Measurements from ENCODE around the gene PI4KA.
"Not testable (repeated sequence)": the region's sequence is repeated elsewhere in the genome, so short reads cannot be mapped to it uniquely, and the experiment has no call there.

PI4KA gene

DNA sequence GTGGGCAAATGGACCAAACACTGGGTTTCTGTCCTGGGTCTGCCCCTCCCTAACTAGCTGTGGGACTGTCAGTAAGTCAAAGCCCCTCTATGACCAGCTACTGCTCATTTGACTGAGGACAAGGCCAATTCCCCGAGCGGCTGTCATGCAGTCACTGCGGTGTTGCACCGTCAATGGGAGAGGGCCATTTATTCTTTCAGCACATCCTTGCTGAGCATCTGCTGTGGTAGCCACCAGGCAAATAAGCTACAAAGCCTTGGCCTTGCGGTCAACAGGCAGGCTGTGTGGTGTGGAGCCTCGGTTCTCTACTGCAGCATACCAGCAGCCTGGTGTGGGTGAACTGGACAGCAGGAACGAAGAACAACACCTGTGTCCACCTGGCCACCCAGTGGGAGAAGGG lies 110.5 kb downstream of the PI4KA start:
- DNase-seq (ENCODE audit: low read depth), result no peak

DNA sequence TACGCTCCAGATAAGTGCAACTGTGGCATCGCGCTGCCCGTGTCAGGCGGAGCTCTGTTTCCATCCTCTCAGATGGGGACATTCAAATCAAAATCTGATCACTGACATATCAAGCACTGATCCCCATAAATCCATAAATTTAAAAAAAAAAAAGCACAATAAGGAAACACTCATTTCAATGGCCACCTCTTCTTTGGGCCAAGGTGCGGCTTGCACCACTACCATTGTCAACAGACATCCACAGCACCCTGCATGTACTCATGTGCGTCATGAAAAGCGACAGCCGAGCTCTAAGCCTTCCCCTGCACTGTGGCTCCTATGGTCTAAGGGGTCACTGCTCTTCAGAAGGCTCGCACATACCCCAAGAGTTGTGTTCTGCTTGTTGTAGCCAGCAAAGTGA lies 111.4 kb downstream of the PI4KA start:
- DNase-seq (ENCODE audit: low read depth), result no peak

DNA sequence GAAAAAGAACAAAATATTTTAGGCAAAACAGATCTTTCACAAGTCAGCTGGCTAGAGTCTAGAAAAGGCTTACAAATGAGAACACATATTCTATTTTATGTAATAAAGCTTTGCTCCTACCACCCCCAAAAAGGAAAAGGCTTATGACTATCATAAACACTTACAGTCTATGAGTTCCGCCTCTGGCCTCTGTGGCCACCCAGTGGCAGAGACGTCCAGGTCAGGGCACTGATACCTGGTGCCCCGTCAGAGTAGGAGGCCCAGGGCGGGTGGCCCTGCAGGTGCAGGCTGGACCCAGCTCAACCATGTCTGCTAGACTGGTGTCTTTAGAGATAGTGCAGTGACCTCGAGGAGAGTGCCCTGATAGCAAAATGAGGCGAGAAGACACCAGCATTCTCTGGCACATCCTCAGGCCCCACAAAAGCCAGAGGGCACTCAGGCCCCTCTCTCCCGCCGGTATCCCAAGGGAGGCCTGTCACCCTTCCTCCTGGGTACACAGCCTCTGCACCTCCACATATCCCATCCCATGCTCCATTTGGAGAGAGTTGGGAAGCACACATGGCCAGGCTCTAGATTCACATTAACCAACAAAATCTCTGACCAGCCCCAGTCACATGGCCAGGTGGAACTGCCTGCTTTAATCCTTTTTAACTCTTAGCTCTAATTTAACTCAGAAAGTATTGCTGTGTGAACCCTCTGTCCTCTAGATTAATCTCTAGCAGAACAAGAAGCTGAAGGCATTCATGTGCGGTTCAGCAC lies 112.0 kb downstream of the PI4KA start:
- no peak for DNase-seq (ENCODE audit: low read depth)

DNA sequence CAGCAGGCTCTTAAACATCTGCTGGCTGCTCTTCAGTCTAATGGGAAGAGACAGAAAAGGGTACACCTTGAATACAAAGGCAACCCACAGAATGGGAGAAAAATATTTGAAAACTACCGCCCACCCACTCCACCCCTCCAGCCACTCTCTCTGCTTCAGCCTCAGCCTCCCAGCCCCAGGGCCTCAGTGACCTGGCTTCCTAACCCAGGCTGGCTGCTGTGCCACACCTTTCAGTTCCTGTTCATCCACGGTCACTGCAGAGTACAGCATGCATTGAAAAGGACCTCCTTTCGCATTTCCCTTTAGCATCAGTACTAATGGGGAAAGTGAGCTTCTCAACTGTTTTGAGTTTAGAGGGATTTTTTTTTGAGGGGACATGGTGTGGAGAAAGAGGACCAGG lies 113.5 kb downstream of the PI4KA start:
- DNase-seq (ENCODE audit: low read depth), result no peak

DNA sequence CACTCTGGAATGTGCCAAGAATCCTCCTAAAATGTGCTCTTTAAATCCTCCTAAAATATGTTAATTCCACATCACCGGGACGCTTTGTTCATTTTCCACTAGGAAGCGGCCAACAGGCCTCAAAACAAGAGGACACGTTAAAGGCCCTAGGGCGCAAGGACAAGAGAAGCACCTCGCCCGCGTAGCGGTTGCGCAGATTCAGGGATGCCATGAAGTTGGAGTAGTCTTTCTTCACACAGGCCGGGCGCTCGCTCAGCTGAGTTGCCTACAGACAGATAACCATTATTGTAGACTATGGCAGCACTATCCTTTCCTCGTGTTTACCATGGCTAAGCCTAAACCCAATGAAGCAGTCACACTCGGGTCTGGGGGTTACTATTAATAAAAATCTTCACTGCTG lies 114.2 kb downstream of the PI4KA start:
- no peak for DNase-seq (ENCODE audit: low read depth)

- DNase-seq (ENCODE audit: low read depth), result no peak
Observed at GRCh38 chr22:20742764-20743163, 115.8 kb downstream of the PI4KA start.

DNA sequence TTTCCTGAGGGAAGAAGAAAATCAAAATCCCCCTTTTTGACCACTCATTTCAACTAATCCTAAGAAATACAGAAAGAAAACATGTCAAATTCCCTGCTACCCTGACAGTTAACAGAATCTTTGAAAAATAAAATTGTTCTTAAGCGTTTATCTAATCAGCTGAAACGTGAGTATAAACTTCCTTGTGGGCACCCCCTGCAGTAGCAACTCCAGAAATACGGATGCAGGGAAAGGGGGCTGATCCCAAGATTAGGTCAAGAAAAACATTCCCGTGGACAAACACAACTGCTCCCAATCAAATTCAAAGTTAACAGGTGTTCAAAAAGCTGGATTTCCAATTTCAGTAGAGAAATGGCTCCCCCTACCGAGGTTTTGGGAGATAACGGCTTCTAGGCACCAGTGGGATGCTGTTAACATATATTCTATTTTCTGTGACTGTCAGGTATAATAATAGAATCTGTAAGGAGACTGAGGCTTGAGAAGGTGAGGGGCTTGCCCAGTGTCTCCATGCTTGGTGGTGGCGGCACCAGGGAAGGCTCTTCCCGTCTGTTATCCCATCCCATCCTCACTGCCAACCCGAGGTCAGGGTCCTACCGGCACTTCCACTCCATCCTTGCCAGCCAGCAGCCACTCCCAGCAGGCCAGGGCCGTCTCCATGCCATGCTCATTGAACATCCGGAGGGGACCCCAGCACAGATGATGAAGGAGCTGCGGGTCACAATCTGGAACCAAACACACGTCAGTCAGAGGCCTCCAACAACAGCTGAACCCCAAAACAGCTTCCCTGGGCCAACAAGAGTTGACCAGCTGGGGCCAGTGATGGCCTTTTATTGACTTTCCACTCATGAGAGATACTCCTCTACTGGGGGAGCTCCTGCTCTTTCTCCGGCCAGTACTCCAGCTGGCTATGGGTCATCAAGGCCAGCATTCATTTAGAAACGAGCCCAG lies 116.7 kb downstream of the PI4KA start:
- no peak for DNase-seq (ENCODE audit: low read depth)

DNA sequence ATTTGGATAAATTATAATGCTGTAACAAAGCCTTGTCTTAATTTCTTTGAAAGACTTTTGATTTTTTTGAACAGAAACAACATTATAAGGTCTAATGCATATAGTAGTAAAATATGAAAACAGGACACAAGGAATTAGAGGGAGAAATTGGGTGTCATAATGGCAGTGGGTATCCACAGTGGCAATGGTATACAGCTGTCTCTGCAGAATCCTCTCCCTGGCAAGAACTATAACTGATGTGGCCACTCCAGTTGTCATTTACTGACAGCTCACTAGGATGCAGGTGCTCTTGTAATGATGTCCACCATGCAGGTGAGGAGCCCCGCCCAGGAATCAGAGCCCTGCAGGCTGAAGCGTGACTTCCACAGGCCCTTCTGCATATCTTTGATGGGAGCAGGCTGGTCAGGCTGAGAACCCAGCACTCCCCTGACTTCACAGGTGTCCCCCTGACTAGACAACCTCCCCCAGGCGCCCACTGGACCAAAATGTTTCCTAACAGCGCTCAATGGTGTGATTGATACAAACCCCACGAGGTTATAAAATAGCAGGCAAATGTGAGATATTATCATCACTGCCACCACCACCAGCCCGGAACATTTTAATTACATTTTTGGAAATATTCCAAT lies 117.5 kb downstream of the PI4KA start:
- DNase-seq (ENCODE audit: low read depth), result no peak

- no peak for DNase-seq (ENCODE audit: low read depth)
Observed at GRCh38 chr22:20740222-20740951, 118.2 kb downstream of the PI4KA start.

- no peak for DNase-seq (ENCODE audit: low read depth)
Observed at GRCh38 chr22:20738394-20739089, 120.1 kb downstream of the PI4KA start.

DNA sequence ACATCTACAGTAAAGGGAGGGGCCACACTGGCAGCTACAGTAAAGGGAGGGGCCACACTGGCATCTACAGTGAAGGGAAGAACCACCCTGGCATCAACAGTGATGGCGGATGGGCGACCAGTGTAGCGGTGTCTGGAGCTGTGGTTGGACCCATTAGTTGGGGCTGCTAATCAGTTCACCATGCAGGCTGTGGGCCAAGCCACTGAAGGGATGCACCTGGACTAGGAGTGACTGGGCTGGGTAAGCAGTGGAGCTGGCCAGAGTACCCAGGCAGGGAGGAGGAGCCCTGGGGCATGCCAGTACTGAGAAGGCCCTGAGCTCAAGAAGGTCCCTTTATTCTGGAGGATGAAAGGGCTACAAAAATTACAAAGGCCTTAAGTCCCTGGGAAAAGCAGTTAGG lies 121.7 kb downstream of the PI4KA start:
- DNase-seq (ENCODE audit: low read depth), result not testable (repeated sequence)

DNA sequence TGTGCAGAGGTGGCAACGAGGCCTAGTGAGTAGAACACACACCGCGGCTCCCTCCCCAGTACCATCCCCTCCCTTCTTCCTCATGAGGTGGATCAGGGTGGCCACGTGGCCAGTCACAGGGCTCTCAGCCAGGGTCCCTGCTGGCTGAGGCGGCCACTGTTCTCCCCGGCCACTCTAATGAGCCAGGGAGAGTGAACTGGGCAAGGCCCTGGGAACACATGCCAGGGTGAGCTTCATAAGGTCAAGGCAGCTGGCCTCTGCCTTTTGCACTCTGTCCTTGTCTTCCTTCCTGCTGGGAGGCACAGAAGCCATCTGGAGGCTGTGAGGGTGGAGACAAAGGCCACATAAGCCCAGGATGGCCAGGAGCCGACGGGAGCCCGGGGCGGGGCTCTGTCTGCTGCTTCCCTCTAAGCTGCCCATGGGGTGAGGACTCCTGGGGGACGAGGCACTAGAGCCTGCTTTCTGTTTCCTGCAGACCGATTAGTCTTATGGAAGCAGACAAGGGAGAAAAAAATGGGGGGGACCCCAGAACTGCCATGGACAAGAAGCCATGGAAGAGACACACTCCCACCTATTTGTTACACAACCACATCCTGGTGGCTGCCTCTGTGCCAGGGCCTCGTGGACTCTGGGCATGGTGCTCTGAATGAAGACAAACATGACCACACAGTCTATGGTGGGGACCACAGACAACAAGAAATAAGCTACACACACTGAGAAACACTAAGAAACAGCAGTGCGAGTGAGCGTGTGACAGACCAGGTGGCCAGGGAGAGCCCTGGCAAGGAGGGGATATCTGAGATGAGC lies 123.1 kb downstream of the PI4KA start:
- not testable (repeated sequence) for DNase-seq (ENCODE audit: low read depth)

DNA sequence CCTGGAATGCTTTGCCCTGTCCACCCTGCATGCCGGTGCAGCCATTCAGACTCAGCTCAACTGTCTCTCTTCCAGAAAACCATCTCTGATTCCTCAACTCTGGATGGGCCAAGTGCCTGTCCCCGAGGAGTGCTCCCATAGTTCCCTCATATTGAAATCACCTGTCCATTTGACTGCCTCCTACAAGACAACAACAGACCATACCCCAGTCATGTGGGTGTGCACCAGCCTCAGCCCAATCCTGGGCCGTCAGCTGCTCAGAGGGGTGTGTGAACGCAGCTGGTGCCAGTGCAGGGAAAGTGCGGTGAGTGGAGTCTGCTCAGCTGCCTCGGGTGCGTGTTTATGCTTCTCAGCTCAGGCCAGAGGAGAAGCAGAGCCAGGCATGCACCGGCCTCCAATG lies 126.2 kb downstream of the PI4KA start:
- not testable (repeated sequence) for DNase-seq (ENCODE audit: low read depth)

GRCh38 chr22:20729194-20729593 lies 129.4 kb downstream of the PI4KA start:
- DNase-seq (ENCODE audit: low read depth), result no peak

DNA sequence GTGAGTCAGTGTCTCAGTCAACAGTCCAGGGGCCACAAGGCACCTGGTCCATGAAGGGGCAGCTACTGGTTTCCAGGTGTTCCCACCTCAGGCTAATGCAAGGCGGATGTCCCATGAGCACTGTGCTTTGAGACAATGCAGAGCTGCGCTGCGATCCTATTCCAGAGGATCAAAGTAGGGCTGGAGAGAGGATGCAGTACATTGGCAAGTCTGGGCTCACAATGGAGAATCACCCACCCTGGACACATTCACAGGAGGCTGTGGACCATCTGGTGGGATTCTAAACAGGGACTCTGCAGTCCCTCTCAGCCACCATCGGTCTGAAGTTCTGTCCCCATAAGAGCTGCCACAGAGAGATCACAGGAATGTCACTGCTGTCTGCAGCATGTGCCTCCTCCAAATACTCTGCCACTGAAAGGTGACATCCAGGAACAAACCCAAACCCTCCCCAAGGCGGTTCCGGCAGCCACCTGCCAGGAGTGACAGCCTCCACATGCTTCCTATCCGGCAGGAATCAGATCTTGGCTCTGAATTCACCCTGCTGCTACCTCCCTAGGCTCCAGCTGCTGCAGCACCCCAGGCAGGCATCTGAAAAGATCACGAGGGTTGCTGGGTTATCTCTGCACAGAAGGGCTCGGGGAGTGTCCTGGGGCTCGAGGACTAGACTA lies 130.0 kb downstream of the PI4KA start:
- DNase-seq (ENCODE audit: low read depth), result no peak

DNA sequence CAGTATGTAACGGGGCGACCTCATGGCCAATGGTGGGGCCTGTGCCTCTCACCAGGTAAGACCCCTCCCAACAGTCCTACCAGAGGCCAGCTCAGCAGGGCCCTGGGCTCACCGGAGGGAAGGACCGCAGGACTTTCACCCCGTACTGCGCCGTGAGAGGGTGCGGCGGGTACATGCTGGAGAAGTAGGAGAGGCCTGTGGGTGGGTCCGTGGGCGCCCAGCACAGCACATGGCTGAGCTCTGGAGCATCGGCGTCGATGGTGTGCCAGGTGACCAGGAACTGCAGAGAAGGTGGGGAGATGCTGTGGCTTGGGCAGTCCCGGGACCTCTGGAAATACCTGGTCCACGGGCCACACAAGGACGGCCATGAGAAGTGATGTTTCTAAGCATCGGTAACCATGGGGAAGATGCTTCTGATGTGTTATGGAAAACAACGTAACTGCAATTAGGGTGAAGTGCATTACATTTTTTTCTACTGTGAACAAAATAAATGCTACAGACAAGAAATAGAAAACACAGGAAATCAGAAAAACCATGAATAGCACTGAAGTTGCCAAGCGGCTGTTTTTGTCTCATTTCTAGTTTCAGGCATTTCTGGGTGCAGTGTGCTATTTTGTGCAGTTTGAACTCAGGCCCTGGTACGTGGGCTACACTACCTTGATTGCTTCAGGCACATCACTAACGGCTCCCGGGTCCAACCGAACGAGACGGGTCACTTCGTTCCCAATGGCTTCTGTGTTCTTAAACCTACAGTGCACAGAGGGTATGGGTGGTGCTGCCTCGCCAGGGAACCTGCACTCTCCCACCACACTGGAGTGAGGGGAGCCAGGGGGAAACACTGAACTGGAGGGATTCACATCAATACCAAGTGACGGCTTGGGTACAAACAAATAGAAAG lies 131.2 kb downstream of the PI4KA start:
- no peak for DNase-seq (ENCODE audit: low read depth)

- no peak for DNase-seq (ENCODE audit: low read depth)
Observed at GRCh38 chr22:20725987-20726558, 132.5 kb downstream of the PI4KA start.

- no peak for DNase-seq (ENCODE audit: low read depth)
Observed at GRCh38 chr22:20724676-20725454, 133.7 kb downstream of the PI4KA start.
